ENCODE data around the gene GNAS.

Gene GNAS

DNA sequence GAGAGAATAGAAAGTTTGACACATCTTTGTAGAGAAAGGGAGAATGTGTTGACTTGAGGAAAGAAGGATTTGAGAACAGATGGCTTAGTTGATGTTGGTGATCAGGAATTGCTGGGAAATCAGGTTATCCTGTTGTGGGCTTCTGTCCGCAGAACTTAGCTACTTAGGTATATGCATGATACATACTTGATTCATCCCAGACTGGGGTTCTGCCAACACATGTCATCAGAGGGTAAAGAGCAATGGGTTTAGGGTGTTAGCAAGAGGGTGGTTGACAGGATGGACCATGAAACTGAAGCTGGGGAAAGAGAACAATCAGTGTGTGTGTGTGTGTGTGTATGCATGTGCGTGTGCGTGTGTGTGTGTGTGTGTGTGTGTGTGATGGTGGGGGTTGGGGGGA lies 78.0 kb downstream of the GNAS start:
- CTCF ChIA-PET: no interaction called here
- POLR2A ChIA-PET: no interaction called here
- TF ChIP-seq, protein P1, sequence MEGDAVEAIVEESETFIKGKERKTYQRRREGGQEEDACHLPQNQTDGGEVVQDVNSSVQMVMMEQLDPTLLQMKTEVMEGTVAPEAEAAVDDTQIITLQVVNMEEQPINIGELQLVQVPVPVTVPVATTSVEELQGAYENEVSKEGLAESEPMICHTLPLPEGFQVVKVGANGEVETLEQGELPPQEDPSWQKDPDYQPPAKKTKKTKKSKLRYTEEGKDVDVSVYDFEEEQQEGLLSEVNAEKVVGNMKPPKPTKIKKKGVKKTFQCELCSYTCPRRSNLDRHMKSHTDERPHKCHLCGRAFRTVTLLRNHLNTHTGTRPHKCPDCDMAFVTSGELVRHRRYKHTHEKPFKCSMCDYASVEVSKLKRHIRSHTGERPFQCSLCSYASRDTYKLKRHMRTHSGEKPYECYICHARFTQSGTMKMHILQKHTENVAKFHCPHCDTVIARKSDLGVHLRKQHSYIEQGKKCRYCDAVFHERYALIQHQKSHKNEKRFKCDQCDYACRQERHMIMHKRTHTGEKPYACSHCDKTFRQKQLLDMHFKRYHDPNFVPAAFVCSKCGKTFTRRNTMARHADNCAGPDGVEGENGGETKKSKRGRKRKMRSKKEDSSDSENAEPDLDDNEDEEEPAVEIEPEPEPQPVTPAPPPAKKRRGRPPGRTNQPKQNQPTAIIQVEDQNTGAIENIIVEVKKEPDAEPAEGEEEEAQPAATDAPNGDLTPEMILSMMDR (IDR thresholded peaks at IDR 0.05; ENCODE audit: insufficient read depth, low read length, missing control alignments): no peak
- DNase-seq (ENCODE audit: low read depth, low spot score): no peak
- no peak overlapping the region for H3K4me3 ChIP-seq (ENCODE audit: low read depth, low read length)

DNA sequence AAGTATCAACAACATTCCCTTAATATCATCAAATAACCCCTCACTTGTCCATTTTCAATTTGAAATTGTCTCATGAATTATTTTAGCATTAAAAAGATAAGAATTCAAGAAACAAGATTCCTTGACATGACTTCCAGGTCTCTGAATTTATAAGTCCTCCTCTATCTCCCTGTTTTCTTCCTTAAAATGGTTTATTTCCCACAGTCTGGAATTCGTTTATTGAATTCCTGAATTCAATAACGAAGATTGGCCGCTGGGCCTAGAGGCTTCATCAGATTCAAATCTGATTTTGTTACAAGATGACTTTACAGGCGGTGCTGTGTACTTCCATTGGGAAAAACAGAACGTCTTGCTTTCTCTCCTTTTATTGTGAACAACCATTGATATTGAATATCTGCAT lies 79.7 kb downstream of the GNAS start:
- ChIA-PET POLR2A (no interaction called here), CTCF (interaction anchor here (1.0 kb wide), 1 partner anchor 7 kb away, joined by 3 read pairs; no protein-coding TSS in a partner anchor)
- no peak overlapping the region for H3K4me3 ChIP-seq (ENCODE audit: low read depth, low read length)
- TF ChIP-seq, protein P1 (IDR thresholded peaks at IDR 0.05; ENCODE audit: insufficient read depth, low read length, missing control alignments): no peak
- DNase-seq (ENCODE audit: low read depth, low spot score): no peak

DNA sequence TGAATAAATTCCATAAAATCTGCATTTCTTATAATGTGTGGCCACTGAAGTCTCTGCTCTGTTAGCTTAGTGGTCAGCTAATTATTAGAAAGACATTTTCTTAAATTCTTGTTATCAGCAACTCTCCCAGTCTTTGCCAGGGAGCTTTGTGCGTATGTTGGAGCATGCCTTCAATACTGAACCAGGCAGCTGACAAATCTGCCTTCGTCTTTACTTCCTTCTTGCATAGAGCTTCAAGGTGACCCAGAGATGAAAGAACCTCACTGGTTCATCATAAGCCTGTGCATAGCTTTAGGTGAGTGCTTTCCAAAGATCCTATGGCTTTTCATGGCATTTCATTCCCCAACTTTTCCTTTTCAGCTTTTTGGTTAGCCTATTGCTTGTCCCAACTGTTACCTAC lies 85.6 kb downstream of the GNAS start:
- TF ChIP-seq, protein P1 (IDR thresholded peaks at IDR 0.05; ENCODE audit: insufficient read depth, low read length, missing control alignments): no peak
- no peak overlapping the region for H3K4me3 ChIP-seq (ENCODE audit: low read depth, low read length)
- ChIA-PET POLR2A (no interaction called here), CTCF (interaction anchor here (1.4 kb wide), 1 partner anchor 35 kb away, joined by 3 read pairs; no protein-coding TSS in a partner anchor)
- DNase-seq (ENCODE audit: low read depth, low spot score): no peak

DNA sequence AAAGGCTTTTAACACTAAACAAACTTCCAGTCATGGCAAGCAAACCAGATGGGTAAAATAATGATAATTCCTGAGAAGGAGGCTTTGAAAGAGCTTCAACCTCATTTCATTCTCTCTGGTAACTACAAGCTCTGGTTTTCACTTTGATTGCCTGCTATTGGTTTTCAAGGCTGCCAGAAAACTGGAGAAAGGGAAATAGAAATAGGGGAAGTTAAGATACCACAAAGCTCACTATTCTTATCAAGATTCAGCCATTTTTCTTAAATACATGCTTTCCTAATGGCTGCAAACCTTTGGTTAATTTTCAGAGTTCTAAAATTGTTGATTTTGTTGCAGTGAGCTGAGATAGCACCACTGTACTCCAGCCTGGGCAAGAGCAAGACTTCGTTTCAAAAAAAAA lies 86.0 kb downstream of the GNAS start:
- no peak overlapping the region for H3K4me3 ChIP-seq (ENCODE audit: low read depth, low read length)
- CTCF ChIA-PET: interaction anchor here (1.4 kb wide), 1 partner anchor 35 kb away, joined by 3 read pairs; no protein-coding TSS in a partner anchor
- TF ChIP-seq, protein P1 (IDR thresholded peaks at IDR 0.05; ENCODE audit: insufficient read depth, low read length, missing control alignments): no peak
- DNase-seq (ENCODE audit: low read depth, low spot score): no peak
- POLR2A ChIA-PET: no interaction called here

DNA sequence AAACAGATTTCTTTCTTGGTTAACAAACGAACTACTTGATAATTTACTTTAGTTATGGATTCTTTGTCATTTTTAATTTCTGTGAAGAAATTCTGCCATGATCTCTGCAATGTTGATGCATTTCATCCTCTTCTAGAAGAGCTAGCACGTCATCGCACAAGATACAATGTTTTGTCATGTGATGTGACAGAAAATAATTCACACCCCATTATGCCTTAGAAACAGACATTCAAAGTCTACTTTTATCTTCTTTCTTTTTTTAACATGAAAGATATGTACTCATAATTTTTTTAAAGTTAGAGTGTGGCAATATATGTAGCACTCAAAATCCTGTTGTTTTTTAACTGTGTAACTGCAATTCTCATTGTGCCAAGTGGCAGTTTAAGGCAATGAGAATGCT lies 89.0 kb downstream of the GNAS start:
- TF ChIP-seq, protein P1 (IDR thresholded peaks at IDR 0.05; ENCODE audit: insufficient read depth, low read length, missing control alignments): no peak
- CTCF ChIA-PET: no interaction called here
- no peak for DNase-seq (ENCODE audit: low read depth, low spot score)

DNA sequence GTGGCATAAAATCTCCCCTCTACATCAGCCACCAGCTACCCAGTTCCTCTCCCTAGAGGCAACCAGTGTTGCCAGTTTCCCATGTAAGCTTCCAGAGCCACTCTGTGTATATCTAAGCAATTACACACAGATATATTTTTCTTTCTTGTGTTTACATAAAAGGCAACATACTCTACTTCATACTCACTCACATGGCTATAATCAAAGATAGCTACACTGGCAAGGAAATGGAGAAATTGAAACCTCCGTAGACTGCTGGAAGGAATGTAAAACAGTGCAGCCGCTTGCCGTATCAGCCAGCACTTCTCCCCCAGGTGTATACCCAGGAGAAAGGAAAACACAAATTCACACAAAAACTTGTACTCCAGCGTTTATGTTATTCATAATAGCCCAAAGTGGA lies 90.0 kb downstream of the GNAS start:
- H3K4me3 ChIP-seq (ENCODE audit: low read depth, low read length): no peak overlapping the region
- POLR2A ChIA-PET: no interaction called here
- CTCF ChIA-PET: interaction anchor here (0.7 kb wide), 1 partner anchor 30 kb away, joined by 3 read pairs; no protein-coding TSS in a partner anchor
- TF ChIP-seq, protein P1 (IDR thresholded peaks at IDR 0.05; ENCODE audit: insufficient read depth, low read length, missing control alignments): no peak
- DNase-seq (ENCODE audit: low read depth, low spot score): no peak

More for the DNA sequence above, 89.0 kb downstream of the GNAS start:
- POLR2A ChIA-PET: no interaction called here
- no peak overlapping the region for H3K4me3 ChIP-seq (ENCODE audit: low read depth, low read length)
